HL-60 (cell line): ENCODE data around the gene COX7A1.

Experiments
- CTCF ChIP-seq: IDR thresholded peaks from one replicate; pipeline ENCODE4 v1.5.1; 2011; ENCODE audit warnings: low read length, control low read depth, inconsistent platforms; ENCODE audit not compliant: insufficient read depth
- GABPA ChIP-seq: IDR thresholded peaks from 2 replicates; pipeline ENCODE4 v1.6.1; 2012; ENCODE audit warnings: low read depth
- POLR2AphosphoS5 ChIP-seq: IDR thresholded peaks from 2 replicates; pipeline ENCODE4 v1.6.1; 2012; ENCODE audit warnings: low read depth
- REST ChIP-seq: IDR thresholded peaks from 2 replicates; pipeline ENCODE4 v1.6.1; 2012; ENCODE audit warnings: low read depth; ENCODE audit not compliant: insufficient replicate concordance

GRCh38 chr19:36153126-36153525 is 879 bp upstream of the COX7A1 start:
- TF ChIP-seq CTCF = no peak
- TF ChIP-seq POLR2AphosphoS5 = no peak
- TF ChIP-seq GABPA = no peak
- no peak for TF ChIP-seq REST
